GM19467 (cell line): ENCODE results near the gene BANF1.

Experiments used
- ATAC-seq: cut with Tn5 transposase; IDR thresholded peaks from one replicate; pipeline ENCODE4 v1.9.1; 2021; ENCODE audit warnings: mild to moderate bottlenecking, moderate library complexity; ENCODE audit not compliant: unreplicated experiment

BANF1 gene

GRCh38 chr11:65977621-65978390, 24.5 kb upstream of the BANF1 start:
- ATAC-seq: no peak

- no peak for ATAC-seq
Observed at GRCh38 chr11:65978391-65979238, 23.7 kb upstream of the BANF1 start.

- ATAC-seq: no peak
Observed at GRCh38 chr11:65979261-65979759, 23.0 kb upstream of the BANF1 start.

DNA sequence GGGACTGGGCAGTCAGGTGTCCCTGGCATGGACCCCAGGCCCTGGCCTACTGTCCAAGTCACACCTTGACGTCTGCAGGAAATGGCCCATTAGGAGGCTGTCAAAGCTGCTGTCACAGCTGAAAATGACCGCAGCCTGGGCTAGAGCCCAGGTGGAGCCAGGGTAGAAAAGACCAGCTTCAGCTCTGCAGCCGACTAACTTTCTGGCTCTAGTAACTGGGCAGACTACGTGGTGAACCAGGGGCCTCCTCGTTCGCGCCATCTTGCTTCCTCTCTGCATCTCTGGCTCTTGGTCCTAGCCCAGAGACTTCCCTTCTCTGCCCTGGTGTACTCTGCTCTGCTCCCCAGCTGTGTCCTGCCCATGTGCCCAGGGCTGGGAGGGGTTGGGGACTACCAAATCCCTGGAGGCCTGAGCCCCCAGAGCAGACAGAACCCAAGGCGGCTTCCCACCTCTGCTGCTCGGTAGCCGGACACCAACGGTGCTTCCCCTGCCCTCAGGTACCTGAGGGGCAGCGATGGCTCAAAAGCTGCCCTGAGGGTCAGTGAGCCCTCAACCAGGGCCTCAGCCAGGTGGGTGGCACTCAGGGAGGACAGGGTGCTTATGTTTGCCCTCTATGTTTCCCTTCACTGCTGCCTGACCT, 21.1 kb upstream of the BANF1 start:
- no peak for ATAC-seq

GRCh38 chr11:65981972-65982823, 20.1 kb upstream of the BANF1 start:
- no peak for ATAC-seq

DNA sequence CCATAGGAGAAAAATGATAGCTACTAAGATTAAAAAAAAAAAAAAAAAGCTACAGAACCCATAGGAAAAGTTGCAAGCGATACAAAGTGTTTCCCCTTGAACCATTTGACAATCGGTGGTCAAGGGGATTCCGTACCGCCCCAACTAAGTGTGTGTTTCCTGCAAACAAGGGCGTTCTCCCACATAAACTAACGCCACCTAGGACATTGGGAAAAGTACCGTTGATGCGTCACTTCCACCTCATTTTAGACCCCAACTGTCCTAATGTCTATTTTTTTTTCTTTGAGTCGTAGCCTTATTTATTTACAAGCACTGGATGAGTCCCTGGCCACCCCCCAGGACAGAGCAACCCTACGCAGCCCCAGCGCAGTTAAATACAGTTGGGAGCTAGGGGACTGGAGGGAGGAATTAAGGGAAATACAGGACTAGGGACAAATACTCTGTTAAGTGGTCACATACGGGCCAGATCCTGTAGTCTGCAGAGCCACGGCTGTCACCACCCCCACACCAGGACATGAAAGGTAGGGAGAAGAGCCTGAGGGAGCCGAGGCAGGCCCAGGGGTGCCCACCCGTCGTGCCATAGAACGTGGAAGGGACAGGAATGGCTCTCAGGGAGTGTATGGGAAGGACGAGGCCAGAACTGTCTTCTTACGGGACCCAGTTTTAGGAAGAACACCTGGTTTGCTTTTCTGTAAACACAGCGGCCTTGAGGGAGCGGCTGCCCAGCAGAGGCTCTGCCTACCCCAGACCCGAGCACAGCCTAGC, 19.3 kb upstream of the BANF1 start:
- ATAC-seq: no peak

GRCh38 chr11:65983589-65983987, 18.7 kb upstream of the BANF1 start:
- no peak for ATAC-seq

GRCh38 chr11:65987336-65987735, 15.0 kb upstream of the BANF1 start:
- ATAC-seq: no peak

GRCh38 chr11:65988791-65989592, 13.3 kb upstream of the BANF1 start:
- ATAC-seq: peak; percentile 86

- no peak for ATAC-seq
Observed at GRCh38 chr11:65992056-65992455, 10.2 kb upstream of the BANF1 start.

DNA sequence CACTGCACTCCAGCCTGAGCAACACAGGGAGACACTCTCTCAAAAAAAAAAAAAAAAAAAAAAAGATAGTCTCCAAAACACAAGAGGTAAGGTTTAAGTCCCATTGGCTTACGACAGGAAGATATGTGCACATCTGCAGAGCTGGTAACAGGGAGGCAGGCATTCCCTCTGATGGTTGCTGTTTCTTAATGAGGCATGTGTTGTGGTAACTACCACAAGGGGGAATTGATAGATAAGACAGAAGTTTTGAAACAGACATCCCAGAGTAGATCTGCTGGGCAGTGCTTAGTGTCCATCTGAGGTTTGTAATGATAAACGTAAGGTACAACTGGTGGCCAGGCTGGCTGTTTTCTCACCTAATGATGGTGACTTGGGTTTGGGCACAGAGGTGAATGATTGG, 5.0 kb upstream of the BANF1 start:
- no peak for ATAC-seq

DNA sequence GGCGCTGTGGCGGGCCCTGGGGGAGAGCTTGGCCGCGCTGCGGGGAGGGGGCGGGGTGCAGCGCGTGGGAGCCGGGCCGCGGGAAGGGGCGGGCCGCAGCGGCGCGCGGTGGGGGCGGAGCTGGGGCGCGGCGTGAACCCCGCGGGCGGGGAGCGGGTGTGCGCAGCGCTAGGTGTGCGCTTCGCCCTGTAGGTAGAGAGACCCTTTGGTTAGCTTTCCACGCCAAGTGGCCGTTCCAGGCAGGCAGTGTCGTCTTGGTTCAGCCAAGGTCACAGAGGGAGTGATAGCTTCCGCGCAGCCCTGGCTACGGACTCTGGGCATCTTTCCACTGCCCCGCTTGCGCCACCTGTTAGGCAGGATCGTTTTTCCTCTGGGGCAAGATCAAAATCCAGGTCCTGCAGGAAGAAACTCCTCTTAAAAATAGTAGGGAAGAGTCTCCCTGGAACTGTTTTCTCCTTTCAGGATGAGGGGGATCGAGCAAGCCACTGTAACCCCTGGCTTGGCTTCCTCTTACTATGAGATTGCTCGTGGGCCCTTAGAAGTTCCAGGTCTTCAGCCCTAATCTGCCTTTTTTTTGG, 434 bp downstream of the BANF1 start:
- peak; percentile 36 for ATAC-seq

DNA sequence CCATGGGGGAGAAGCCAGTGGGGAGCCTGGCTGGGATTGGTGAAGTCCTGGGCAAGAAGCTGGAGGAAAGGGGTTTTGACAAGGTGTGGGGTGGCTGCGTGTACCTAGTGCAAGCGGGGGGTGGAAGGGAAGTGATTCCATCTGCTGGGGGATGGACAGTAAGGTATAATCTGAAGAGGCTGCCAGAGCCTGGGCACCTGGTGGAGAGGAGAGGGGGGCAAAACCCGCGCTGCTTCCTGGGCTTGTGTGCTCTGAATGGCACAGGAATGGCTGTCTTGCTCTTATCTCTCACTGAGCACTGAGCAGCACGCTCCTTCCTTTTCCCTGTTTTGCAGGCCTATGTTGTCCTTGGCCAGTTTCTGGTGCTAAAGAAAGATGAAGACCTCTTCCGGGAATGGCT, 988 bp downstream of the BANF1 start:
- ATAC-seq: no peak

DNA sequence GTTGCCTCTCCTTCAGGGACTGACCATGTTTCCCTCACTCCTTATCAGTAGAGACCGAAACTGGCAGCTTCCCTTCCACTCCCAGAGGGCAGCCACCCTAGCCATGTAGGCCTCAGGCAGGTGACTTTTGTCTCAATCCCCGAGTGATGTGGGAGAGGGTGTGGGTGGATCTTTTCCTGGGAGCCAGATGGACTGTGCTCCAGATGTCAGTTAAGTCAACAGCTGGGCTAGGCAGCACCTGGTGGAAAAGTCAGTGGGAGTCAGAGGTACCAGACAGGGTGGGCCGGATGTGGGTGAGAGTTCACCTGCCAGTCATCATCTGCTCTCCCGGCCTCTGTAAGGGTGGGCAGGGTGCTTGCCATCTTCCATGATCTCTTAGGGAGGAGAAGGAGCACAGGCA, 1.9 kb downstream of the BANF1 start:
- ATAC-seq: no peak

DNA sequence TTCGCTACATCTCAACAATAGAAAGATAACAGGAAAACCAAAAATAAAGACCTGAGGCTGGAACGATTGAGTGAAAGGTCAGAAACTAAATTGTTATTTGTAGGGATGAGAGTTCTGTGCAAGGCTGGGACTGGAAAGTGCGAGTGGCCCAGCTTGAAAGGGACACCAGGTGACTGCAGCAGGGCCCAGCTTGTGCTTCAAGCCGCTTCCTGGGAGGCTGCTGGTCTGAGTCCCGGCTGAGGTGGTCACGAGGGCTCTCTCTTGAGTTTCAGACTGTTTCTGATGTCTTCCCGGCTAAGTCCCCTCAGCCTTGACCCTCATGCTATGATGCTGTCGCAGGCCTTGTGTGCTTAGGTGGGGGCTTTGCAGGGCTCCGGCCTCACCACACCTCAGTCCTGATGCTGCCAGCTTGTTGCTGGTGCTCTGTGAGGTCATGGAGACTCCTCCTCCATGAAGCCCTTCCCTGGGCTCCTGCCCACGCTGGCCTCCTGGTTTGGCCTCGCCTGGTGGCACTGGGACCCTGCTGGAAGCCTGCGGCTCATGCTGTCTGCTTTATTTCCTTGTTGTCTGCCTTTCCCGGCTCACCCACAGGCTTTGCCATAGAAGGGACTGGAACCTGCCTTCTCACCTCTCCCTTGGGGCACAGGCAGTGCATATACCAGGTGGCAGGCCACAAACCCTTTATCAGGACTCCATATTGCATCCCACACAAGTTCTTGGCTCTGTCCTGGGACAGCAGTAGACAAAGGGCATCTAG, 4.0 kb downstream of the BANF1 start:
- no peak for ATAC-seq

DNA sequence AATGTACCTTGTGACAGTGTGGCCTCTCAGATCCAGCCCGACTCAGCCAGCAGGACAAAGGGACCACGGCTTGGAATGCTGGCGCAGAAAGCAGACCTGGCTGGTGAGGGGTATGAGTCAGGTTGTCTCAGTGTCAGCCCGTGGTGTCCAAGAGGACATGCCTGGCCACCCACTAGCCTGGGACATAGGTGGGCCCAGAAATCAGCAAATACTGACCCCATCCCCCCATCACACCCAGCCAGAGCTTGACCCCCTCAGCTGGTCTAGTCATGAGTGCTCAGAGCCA, 4.5 kb downstream of the BANF1 start:
- no peak for ATAC-seq

DNA sequence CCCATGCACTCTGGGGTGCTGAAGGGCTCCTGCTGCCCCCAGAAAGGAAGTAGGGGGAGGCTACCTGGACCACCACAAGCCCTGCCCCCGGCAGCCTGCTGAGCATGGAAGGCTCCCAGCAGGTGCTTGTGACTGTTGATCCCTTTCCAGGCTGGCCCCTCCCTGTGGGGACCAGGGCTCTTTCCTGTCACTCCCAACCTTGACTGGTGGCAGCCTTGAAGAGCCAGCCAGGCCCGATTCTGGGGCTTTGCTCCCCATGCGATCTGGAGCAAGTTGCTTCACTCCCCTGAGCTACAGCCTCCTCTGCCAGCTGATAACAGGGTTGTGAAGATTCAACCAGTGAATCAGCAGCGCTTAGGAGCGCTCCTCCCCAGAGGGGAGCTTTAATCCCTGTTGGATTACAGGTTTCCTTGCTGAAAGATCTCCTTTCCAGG, 4.9 kb downstream of the BANF1 start:
- ATAC-seq: no peak

GRCh38 chr11:66008095-66008467, 5.8 kb downstream of the BANF1 start:
- no peak for ATAC-seq
